HCT116 (cell line): Measurements from ENCODE around the gene FAM20C.

ENCODE experiments used
- ATF3 ChIP-seq: IDR thresholded peaks from 2 replicates; pipeline ENCODE4 v1.6.1; 2012
- EZH2 ChIP-seq: fragments of 200-600 bp; sonication (generic); IDR thresholded peaks from 2 replicates; pipeline ENCODE4 v1.6.1; 2017; ENCODE audit warnings: antibody characterized with exemption, mixed run types
- JUND ChIP-seq: IDR thresholded peaks from 2 replicates; pipeline ENCODE4 v1.6.1; 2012
- POLR2A ChIP-seq: IDR thresholded peaks from 2 replicates; pipeline ENCODE4 v1.7.0; 2011; ENCODE audit warnings: borderline replicate concordance; ENCODE audit not compliant: insufficient read depth, insufficient read length; ENCODE audit errors: extremely low read depth
- REST ChIP-seq: IDR thresholded peaks from 2 replicates; pipeline ENCODE4 v1.6.1; 2012; ENCODE audit warnings: low read depth
- SP1 ChIP-seq: IDR thresholded peaks from 2 replicates; pipeline ENCODE4 v1.6.1; 2012; ENCODE audit warnings: low read depth
- SRF ChIP-seq: IDR thresholded peaks from 2 replicates; pipeline ENCODE4 v1.6.1; 2012; ENCODE audit warnings: low read depth
- TF ChIP-seq, protein P1 (sequence below), 3 experiments: fragments of 200-600 bp in 1 of 3; sonication (generic) in 1 of 3; IDR thresholded peaks in 2 of 3; conservative IDR thresholded peaks in 1 of 3; 2 replicates each; pipeline ENCODE4 v1.5.1; 2012 to 2017; ENCODE audit warnings: low read depth in 2 of 3, low read length in 2 of 3, antibody characterized with exemption in 1 of 3, borderline replicate concordance in 1 of 3, control low read depth in 1 of 3, mild to moderate bottlenecking in 1 of 3, mixed read lengths in 1 of 3, mixed run types in 1 of 3, moderate library complexity in 1 of 3; ENCODE audit not compliant: insufficient read depth in 1 of 3

DNA sequence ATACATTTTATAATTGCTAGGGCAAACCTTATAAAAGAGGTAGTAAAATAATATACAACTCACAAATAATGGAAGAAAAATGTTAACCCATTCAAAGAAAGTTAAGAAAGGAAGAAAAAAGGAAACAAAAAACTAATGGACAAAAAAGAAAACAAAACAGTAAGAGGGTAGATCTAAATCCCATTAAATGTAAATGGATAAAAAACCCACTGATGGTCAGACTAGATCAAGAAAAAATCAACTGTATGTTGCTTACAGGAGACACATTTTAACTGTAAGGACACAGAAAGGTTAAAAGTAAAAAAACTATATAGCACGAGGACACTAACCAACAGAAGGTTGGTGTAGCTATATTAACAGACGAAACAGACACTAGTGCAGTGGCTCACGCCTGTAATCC lies 115.6 kb downstream of the FAM20C start:
- TF ChIP-seq ATF3, result no peak
- TF ChIP-seq, protein P1, sequence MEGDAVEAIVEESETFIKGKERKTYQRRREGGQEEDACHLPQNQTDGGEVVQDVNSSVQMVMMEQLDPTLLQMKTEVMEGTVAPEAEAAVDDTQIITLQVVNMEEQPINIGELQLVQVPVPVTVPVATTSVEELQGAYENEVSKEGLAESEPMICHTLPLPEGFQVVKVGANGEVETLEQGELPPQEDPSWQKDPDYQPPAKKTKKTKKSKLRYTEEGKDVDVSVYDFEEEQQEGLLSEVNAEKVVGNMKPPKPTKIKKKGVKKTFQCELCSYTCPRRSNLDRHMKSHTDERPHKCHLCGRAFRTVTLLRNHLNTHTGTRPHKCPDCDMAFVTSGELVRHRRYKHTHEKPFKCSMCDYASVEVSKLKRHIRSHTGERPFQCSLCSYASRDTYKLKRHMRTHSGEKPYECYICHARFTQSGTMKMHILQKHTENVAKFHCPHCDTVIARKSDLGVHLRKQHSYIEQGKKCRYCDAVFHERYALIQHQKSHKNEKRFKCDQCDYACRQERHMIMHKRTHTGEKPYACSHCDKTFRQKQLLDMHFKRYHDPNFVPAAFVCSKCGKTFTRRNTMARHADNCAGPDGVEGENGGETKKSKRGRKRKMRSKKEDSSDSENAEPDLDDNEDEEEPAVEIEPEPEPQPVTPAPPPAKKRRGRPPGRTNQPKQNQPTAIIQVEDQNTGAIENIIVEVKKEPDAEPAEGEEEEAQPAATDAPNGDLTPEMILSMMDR (IDR thresholded peaks at IDR 0.05 in 2 of 3, conservative IDR thresholded peaks at IDR 0.05 in 1 of 3; ENCODE audit: borderline replicate concordance in 1 of 3, insufficient read depth in 1 of 3, low read depth in 2 of 3, low read length in 2 of 3), result no peak
- TF ChIP-seq REST, result no peak
- no peak for TF ChIP-seq EZH2
- no peak for TF ChIP-seq POLR2A
- TF ChIP-seq JUND, result no peak
- no peak for TF ChIP-seq SRF
- TF ChIP-seq SP1, result no peak
